HG02610 (cell line): ENCODE results near the gene ZMYM4.
A peak's percentile ranks its signal among the peaks of the same experiment; 100 is the strongest.

Source experiments
- ATAC-seq: cut with Tn5 transposase; IDR thresholded peaks from one replicate; pipeline ENCODE4 v1.9.1; 2021; ENCODE audit warnings: mild to moderate bottlenecking, moderate library complexity; ENCODE audit not compliant: unreplicated experiment

Gene ZMYM4

DNA sequence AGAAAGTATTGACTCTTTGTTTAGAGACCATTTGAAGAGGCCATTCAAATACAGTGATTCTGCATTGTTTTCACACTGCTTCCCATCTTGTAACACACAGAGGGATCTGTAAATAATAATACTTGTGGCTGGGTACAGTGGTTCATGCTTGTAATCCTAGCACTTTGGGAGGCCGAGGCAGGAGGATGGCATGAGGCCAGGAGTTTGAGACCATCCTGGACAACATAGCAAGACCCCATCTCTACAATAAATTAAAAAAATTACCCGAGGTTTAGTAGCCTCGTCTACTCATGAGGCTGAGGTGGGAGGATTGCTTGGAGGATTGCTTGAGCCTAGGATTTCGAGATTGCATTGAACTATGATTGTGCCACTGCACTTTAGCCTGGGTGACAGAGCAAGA is 5.7 kb downstream of the ZMYM4 start:
- no peak for ATAC-seq

DNA sequence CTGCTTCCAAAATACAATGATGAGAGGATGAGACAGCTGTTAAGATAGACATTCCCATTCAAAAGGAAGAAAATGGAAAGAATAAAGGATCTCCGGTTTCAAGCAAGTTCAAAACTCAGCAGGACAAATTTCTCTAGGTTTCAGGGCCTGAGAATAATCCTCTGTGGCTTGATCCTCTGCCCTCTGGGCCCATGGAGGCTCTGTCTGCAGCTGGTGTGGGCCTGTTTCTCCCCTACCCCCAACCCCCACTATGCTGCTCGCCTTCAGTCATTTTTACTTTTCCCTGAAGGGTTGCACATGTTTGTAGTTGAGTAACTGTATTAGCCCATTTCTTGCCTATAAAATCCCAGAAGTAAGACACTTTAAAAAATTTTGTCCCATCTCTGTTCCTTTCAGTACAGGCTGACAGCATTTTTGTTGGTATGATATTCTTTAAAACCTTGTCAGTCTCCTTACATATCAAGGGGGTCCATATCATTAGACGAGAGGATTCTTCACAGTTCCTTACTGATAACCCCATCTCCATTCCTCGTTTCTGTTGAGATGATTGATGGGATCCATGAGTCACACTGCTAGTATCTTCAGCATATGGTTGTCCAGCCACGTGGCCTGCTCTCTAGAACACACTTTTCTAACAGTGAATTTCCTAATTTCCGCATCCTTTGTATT is 10.5 kb downstream of the ZMYM4 start:
- ATAC-seq, result no peak

DNA sequence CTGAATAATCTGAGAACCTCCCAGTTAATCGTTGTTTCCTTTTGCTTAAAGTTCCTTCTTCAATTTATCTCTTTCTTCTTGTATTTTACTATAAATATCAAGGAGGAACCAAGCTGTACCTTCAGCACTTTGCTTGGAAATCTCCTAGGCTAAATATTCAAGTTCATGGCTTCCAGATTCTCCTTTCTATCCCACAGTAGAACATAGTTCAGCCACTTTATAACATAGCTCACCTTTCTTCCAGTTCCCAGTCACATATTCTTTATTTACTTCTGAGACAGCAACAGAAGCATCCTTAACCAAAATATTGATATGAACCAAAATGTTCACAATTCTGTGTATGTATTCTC is 11.0 kb downstream of the ZMYM4 start:
- no peak for ATAC-seq

DNA sequence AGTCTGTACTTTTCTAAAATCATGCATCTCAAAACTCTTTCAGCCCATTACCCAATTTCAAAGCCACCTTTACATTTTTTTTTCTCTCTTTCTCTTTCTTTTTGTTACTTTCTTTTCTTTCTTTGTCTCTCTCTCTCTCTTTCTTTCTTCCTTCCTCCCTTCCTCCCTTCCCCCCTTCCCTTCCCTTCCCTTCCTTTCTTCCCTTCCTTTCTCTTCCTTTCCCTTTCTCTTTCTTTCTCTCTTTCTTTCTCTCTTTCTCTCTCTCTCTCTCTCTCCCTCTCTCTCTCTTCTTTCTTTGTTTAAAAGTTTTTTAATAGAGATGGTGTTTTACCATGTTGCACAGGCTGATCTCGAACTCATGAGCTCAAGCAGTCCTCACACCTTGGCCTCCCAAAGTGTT is 11.5 kb downstream of the ZMYM4 start:
- no peak for ATAC-seq

DNA sequence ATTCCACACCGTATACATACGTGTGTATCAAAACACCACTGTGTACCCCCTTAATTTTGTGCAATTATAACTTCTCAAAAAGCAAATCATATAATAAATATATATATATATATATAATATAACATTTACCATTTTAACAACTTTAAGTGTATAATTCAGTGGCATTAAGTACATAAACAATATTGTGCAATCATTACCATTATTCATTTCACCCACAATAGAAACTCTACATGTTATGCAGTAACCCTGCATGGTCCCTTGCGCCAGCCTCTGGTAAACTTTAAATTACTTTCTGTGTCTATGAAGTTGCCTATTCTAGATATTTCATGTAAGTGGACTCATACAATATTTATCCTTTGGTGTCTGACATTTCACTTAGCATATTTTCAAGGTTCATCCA is 13.1 kb downstream of the ZMYM4 start:
- no peak for ATAC-seq

DNA sequence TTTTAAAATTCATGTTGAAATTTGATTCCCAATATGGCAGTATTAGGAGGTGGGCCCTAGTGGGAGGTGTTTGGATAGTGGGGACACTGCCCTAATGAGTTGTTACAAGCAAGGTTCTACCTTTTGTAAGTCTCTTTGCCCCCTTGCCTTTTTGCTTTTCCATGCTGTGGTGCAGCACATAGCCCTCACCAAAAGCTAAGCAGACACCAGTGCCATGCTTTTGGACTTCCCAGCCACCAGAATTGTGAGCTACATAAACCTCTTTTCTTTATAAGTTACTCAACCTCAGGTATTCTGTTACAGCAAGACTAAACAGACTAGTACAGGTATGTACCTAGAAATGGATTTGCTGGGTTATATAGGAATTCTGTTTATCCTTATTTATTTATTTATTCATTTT is 13.7 kb downstream of the ZMYM4 start:
- no peak for ATAC-seq

DNA sequence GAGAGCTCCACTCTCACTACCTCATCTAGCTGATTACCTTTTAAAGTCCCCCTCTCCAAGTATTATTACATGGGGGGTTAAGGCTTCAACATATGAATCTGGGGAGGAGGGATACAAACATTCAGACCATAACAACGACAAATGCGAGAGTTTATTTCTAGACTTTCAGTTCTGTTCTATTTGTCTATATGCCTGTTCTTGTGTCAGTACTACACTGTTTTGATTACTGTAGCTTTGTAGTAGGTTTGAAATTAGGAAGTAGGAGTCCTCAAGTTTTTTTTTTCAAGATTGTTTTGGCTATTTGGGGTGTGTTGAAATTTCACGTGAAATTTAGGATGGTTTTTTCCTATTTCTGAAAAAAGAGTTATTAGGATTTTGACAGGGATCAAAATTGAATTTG is 16.3 kb downstream of the ZMYM4 start:
- no peak for ATAC-seq

DNA sequence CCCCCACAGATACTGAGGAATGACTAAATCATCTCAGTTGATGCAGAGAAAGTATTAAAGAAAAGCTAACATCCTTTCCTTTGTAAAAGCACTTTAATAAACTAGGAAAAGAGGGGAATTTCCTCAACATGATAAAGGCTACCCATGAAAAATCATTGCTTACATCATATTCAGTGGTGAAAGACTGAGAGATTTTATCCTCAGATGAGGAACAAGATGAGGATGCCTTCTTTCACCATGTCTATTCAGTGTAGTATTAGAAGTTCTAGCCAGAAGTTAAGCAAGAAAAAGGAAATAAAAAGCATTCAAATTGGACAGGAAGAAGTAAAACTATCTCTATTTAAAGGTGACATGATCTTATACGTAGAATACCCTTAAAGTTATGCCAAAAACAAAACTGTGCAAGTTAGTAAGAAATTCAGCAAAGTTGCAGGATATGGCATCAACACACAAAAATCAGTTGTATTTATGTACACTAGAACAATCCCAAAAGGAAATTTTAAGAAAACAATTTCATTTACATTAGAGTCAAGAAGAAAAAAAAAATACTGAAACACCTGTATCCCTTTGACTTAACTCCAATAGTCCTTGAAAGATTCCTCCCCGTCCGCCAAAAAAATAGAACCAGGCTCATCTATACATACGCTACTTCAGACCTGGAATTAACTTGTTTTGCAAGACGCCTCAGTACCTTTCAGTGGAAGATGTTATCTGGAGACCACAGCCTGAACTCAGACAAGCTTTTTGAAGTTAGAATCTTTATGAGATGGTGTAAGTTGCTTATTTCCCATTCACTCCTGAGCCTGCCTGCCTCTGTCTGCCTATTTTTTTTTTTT is 17.5 kb downstream of the ZMYM4 start:
- ATAC-seq, result no peak

DNA sequence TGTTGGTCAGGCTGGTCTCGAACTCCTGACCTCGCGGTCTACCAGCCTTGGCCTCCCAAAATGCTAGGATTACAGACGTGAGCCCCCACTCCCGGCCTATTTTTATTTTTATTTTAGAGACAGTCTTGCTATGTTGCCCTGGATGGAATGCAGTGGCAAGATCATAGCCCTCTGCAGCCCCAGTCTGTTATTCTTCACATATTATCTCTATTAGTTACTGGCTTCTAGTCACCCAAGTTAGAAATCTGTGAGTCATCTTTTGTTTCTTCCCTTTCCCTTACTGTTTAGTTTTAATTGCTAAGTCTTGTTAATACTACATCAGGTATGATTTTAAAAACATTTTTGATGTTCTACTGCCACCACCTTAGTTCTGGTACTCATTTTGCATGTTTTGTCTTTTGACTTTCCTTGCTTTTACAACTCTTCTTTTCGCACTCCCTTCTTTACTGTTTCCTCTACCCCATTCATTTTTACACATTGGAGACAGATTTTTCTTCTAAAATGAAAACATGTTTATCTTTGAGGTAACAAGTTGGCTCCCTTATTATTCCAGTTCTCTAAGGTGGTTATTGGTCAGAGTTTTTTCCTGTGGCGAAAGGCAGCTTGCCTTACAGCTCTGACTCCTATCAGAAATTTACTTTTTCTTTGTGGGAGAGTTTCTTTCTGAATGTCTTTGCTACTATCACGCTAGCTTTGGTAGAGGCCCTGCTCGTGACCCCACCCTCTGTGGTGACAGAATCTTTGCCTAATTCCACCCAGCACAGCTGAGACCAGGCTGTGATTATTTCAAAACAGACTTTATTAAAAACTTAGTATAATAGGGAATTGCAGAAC is 19.5 kb downstream of the ZMYM4 start:
- no peak for ATAC-seq

DNA sequence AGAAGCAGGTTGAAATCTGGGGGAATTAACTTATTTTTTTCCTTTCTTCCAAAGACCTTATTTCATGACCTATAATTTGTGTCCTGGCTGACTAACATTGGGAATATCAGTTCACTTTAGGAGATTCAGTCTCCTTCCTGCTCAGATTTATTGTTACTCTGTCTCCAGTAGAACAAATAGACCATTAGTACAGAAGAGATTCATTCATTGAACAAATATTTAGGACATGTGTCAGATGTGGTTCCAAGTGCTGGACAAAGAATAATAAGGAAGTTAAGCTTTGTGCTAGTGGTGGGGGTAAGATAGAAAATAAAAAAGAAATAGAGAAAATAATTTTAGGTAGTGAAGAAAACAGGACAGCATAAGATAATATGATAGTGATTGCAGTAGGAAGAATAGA is 20.3 kb downstream of the ZMYM4 start:
- no peak for ATAC-seq

DNA sequence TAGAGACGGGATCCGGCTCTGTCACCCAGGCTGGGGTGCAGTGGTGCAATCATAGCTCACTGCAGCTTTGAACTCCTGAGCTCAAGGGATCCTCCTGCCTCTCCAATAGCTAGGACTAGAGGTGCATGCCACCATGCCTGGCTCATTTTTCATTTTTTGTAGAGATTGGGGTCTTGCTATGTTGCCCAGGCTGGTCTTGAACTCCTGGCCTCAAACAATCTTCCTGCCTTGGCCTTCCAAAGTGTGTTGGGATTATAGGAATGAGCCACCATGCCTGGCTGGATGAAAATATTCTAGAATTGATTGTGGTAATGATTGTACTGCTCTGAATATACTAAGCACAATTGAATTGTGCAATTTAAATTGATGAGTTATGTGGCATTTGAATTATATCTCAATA is 21.9 kb downstream of the ZMYM4 start:
- no peak for ATAC-seq

DNA sequence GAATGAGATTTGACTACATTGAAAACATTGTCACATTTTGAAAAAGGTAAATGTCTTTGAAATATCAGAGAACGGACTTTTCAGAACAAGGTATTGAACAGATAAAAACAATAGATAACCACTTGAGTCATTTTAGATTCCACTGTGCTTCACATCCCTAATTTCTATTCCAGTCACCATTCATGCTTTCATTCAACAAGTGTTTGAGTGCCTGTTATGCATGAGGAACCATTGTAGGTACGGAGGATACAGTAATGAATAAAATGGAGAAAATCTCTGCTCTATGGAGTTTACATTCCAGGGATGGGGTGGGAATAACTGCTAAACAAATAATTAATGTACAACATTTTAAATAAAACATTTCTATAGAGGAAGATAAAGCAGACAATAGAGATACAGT is 26.3 kb downstream of the ZMYM4 start:
- no peak for ATAC-seq

DNA sequence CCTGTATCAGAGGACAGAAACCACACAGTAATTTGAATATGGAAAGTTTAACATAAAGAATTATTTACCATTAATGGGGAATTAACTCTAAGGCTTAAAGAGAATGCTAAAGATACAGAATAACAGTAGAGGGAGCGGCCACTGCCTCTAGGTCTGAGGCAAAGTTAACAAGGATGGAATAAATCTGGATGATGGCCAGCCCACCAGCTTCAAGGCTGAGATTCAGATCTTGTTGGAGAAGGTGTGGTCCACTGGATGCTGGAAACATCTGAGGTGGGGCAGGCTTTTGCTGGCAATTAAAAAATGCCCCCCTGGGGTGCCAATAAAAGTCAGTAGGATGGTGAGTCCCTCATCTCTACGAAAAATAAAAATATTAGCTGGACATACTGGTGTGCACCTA is 29.4 kb downstream of the ZMYM4 start:
- ATAC-seq, result no peak

DNA sequence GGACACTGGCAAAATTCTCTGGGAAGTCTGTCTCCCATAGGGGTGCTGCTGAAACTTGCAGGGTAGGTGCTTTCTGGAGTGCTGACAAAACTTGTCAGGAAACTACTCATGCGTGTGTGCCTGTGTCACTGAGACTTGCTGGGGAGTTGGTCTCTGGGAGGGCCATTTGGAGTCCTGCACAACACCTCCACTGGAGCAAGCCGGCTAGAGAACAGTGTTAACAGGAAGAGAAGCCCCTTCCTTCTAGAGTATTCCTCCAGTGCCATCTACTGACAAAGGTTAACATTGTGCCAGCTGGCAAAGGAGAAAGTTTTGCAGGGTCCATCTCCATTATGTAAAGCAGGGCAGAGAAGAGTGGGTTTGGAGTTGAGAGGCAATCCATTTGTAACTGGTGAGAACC is 30.0 kb downstream of the ZMYM4 start:
- ATAC-seq, result peak; percentile 61

DNA sequence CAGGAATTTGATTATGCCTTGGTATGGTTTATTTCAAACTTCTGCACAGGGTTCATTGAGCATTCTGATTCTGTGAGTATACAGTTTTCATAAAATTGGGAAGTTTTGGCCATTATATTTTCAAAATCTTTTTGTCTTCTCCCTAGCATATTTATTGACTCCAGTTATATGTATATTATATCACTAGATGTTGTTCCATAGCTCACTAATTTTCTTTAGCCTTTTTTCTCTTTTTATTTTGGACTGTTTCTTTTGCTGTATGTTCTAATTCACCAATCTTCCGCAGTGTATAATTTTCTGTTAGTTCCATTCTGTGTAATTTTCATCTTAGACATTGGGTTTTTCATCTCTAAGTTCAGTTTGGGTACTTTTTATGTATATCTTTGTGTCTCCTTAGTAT is 31.9 kb downstream of the ZMYM4 start:
- no peak for ATAC-seq

DNA sequence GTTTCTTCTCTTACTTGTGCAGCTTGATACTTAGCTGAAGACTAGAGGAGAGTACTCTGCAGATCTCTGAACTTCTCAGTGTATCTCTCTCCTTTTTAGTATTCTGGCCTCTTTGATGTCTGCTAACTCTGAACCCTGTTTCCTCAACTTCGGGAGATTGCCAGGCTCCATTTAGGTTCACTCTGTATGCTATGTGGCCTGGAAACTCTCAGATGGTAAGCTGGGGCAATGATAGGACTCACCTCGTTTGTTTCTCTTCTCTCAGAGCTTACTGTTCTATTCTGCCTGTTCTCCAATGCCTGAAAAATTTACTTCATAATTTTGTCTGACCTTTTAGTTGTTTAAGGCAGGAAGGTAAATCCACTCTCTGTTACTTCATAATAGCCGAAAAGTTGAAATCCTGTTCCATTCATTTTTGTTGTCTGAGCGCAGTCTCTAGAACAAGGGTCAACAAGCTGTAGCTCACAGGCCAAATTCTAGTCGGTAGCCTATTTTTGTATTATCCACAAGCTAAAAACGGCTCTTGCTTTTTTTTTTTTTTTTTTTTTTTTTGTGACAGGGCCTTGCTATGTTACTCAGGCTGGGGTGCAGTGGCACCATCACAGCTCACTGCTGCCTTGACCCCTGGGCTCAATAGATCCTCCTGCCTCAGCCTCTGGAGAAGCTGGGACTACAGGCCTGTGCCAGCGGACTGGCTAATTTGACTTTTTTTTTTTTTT is 33.3 kb downstream of the ZMYM4 start:
- ATAC-seq, result no peak

DNA sequence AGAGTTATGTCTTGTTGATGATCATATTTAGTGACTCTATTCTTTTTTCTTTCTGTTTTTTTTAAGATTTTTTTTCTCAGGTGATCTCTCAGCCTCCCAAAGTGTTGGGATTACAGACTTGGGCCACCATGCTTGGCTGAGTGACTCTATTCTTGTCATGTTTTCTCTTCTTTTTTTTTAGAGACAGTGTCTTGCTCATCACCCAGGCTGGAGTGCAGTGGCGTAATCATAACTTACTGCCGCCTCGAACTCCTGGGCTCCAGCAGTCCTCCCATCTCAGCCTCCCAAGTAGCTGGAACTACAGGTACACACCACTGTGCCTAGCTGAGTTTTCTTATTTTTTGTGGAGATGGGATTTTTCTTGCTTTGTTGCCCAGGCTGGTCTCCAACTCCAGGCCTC is 36.9 kb downstream of the ZMYM4 start:
- ATAC-seq, result no peak

DNA sequence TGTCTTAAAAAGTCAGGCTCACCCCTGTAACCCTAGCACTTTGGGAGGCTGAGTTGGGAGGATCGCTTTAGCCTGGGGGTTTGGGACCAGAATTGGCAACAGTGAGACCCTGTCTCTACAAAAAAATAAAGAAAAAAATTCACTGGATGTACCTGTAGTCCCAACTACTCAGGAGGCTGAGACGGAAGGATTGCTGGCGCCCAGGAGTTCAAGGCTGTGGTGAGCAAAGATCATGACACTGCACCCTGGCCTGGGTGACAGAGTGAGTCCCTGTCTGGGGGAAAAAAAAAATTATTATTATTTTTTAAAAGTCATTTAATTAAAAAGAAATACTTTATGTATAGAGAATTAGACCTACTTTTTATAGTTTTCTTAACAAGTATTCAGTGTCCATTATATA is 47.1 kb downstream of the ZMYM4 start:
- ATAC-seq, result no peak

DNA sequence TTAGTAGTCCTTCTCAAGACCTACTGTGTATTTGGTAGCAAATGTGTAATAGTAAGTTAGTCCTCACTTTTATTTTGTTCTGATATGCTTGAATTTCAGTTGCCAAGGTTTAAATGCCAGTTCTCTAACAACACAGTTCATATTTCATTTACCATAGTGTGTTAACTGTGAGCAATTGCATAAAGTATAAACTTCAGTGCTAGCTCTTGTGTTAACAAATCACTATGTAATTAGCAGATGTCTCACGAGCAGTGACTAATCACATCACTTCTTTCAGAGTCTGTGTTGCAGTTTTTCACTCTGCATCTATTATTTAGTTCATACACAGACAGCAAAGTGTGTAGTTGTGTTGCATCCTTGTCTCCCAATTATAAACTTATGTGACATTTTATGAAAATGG is 47.8 kb downstream of the ZMYM4 start:
- no peak for ATAC-seq

DNA sequence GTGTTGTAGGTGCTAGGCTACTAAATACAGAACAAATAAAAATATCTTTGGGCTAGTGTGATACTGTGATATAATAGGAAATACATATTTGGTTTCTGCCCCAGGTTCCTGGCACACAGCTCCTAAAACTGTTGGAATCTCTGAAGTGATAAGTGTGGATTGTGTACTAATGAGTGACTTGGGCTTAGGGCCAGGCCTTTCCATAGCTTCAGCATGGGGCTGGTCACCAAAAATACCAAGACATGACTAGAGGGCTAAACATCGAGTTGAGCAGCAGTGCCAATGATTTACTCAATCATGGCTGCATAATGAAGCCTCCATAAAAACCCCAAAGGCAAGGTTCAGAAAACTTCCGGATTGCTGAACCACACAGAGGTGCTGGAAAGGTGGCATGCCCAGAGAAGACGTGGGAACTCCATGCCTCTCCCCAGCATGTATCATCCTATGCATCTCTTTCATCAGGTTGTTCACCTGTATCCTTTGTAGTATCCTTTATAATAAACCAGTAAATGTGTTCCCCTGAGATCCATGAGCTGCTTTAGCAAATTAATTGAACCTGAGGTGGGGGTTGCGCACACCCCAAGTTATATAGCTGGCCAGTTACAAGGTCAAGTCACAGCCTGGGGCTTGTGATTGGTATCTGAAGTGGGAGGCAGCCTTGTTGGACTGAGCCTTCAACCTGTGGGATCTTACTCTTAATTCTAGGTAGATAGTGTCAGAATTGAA is 51.6 kb downstream of the ZMYM4 start:
- ATAC-seq, result no peak

DNA sequence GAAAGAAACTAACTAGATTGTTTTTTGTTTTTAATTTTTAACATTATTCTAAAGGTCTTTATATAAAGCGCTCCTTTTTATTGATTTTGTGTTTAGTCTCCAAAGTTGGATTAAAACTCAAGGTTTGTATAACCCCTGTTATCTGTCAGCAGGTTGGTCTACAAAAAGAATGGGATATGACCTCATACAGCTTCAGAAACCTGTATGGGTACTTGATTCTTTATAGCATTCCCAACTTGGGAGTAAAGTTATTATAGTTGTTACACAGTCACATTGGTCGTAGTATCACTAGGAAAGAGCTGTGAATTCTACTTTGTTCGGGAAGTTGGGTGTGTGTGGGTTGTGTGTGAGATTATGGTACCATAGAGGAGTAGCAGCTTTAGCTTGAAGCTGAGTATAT is 52.4 kb downstream of the ZMYM4 start:
- no peak for ATAC-seq
